OCI-LY7 (cell line): ENCODE results near the gene SMCHD1.

Experiments used
- CTCF ChIP-seq: fragments of 200-600 bp; sonication (generic); conservative IDR thresholded peaks from 2 replicates; pipeline ENCODE4 v1.5.1; 2014; ENCODE audit warnings: mild to moderate bottlenecking, antibody characterized with exemption, low read length, moderate library complexity, mixed read lengths
- EZH2phosphoT487 ChIP-seq: fragments of 200-600 bp; sonication (generic); IDR thresholded peaks from 2 replicates; pipeline ENCODE4 v1.6.1; 2018; ENCODE audit warnings: low read depth, borderline replicate concordance, mild to moderate bottlenecking, mixed run types, antibody characterized with exemption, low read length, moderate library complexity, mixed read lengths

DNA sequence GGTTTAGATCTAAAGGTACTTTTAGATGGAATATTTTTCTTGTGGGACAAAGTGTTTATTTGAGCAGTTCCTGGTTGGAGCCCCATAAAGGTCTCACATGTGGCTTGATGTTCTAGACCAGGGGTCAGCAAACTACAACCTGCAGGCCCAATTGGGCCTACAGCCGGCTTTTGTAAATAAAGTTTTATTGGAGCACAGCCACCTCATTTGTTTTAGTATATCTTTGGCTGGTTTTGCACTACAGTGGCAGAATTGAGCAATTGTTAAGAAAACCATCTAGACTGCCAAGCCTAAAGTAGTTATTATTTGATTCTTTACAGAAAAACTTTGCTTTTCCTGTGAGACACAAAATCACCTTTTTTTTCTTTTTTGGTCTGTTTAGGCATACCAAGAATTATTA is 42.5 kb upstream of the SMCHD1 start:
- TF ChIP-seq CTCF = no peak
- TF ChIP-seq EZH2phosphoT487 = no peak
